Vagina (tissue), 2 donors: ENCODE measurements around the gene ZNF189.

ENCODE experiments used
- CTCF ChIP-seq, 3 experiments: fragments of 450-650 bp in 2 of 3; fragments of 200-600 bp in 1 of 3; sonication (generic) in 1 of 3; IDR thresholded peaks; one replicate each; pipeline ENCODE4 v1.5.1; 2017 to 2019; ENCODE audit warnings: antibody characterized with exemption in 3 of 3, mild to moderate bottlenecking in 2 of 3, moderate library complexity in 2 of 3
- POLR2A ChIP-seq, 2 donors: fragments of 450-650 bp; IDR thresholded peaks; one replicate each; pipeline ENCODE4 v1.6.1; 2017; ENCODE audit warnings: antibody characterized with exemption in 2 of 2, mild to moderate bottlenecking in 2 of 2, moderate library complexity in 2 of 2

DNA sequence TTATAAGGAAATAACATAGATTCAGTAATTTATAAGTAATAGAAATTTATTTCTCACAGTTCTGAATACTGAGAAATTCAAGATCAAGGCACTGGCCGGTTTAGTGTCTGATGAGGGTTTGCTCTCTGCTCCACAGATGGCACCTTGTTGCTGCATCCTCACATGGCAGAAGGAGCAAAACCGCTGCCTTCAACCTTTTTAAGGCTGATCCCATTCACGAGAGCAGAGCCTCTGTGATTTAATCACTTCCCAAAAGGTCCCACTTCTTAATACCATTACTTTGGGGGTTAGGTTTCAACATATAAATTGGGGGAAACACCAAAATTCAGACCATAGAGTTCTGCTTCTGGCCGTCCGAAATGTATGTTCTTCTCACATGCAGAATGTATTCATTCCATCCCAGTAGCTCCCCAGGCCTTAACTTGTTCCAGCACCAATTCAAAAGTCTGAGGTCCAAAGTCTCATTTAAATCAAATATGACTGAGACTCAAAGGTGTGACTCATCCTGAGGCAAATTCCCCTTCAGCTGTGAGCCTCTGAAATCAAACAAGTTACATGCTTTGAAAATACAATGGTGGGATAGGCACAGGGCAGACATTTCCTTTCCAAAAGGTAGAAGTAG lies 44.4 kb upstream of the ZNF189 start:
- TF ChIP-seq CTCF (IDR thresholded peaks at IDR 0.05): no peak
- no peak for TF ChIP-seq POLR2A (IDR thresholded peaks at IDR 0.05)
